CD8-positive, alpha-beta memory T cell (primary cell): ENCODE data around the gene CFAP77. TPM values are rescaled to one million over a fixed set of nuclear protein-coding genes. Genes with fewer than 3 reads are reported as not detected.
"Not testable (repeated sequence)": the region's sequence is repeated elsewhere in the genome, so short reads cannot be mapped to it uniquely, and the experiment has no call there.

Experiments
- CTCF ChIA-PET: fragments of 350-600 bp; sonication (Branson Sonifier 250); formaldehyde crosslinking; loops from one replicate; lab custom pipeline; 2021; ENCODE audit warnings: antibody characterized with exemption; lab: Charles Lee
- POLR2A ChIA-PET: fragments of 350-600 bp; sonication (Branson Sonifier 250); formaldehyde crosslinking; loops from one replicate; lab custom pipeline; 2021; ENCODE audit warnings: antibody characterized with exemption; lab: Charles Lee
- DNase-seq, 5 donors: peaks; one replicate each; pipeline versions ENCODE4 v3.0.0 to v3.0.0-alpha.2; 2020 to 2022; ENCODE audit warnings: mixed read lengths in 1 of 5
- H3K27ac ChIP-seq: one replicate; pipeline ENCODE4 v1.7.0; 2013; ENCODE audit warnings: low read depth, mild to moderate bottlenecking, low read length, moderate library complexity
- H3K27me3 ChIP-seq: 2 replicates; pipeline ENCODE4 v1.7.0; 2013; ENCODE audit warnings: low read length, mild to moderate bottlenecking; ENCODE audit not compliant: insufficient read depth, poor library complexity, severe bottlenecking
- H3K36me3 ChIP-seq: 2 replicates; pipeline ENCODE4 v1.7.0; 2013; ENCODE audit warnings: mild to moderate bottlenecking, low read length, moderate library complexity; ENCODE audit not compliant: insufficient read depth
- H3K4me1 ChIP-seq: 2 replicates; pipeline ENCODE4 v1.7.0; 2013; ENCODE audit warnings: mild to moderate bottlenecking, low read length, moderate library complexity; ENCODE audit not compliant: insufficient read depth
- H3K4me3 ChIP-seq: 2 replicates; pipeline ENCODE4 v1.7.0; 2013; ENCODE audit warnings: mild to moderate bottlenecking, low read length
- H3K9me3 ChIP-seq: 2 replicates; pipeline ENCODE4 v1.7.0; 2013; ENCODE audit warnings: mild to moderate bottlenecking, low read length
- H3K27ac Mint-ChIP-seq, 8 donors: one replicate each; pipeline ENCODE4 v1.8.0; 2020 to 2021; ENCODE audit warnings: mixed read lengths in 8 of 8, mild to moderate bottlenecking in 6 of 8, inconsistent platforms in 3 of 8, moderate library complexity in 3 of 8
- H3K27me3 Mint-ChIP-seq, 2 donors: one replicate each; pipeline ENCODE4 v1.8.0; 2020 to 2021; ENCODE audit warnings: mixed read lengths in 2 of 2, mild to moderate bottlenecking in 1 of 2, moderate library complexity in 1 of 2
- H3K36me3 Mint-ChIP-seq, 3 donors: one replicate each; pipeline ENCODE4 v1.8.0; 2020 to 2021; ENCODE audit warnings: mixed read lengths in 3 of 3, inconsistent platforms in 1 of 3, mild to moderate bottlenecking in 1 of 3
- H3K4me1 Mint-ChIP-seq, 3 donors: one replicate each; pipeline ENCODE4 v1.8.0; 2020 to 2021; ENCODE audit warnings: mixed read lengths in 3 of 3, inconsistent platforms in 1 of 3, mild to moderate bottlenecking in 1 of 3
- H3K4me3 Mint-ChIP-seq, 7 donors: one replicate each; pipeline ENCODE4 v1.8.0; 2020 to 2021; ENCODE audit warnings: mixed read lengths in 7 of 7, mild to moderate bottlenecking in 6 of 7, moderate library complexity in 4 of 7, inconsistent platforms in 2 of 7
- H3K9me3 Mint-ChIP-seq, 5 donors: one replicate each; pipeline ENCODE4 v1.8.0; 2020 to 2022; ENCODE audit warnings: mixed read lengths in 5 of 5, mild to moderate bottlenecking in 3 of 5, moderate library complexity in 2 of 5, inconsistent platforms in 1 of 5
- polyA plus RNA-seq: library from polyadenylated mRNA; unstranded; fragments of 300-500 nt; fragmentation: Illumina TruSeq; gene quantifications from one replicate; pipeline ENCODE4 v1.2.3, GENCODE V29; 2021
- total RNA-seq, 2 experiments: library from RNA; stranded (reverse); gene quantifications; one replicate each; pipeline ENCODE4 v1.2.3, GENCODE V29; 2021

The CFAP77 gene
- total and polyA plus RNA-seq, 3 experiments from 2014 or later: not detected

DNA sequence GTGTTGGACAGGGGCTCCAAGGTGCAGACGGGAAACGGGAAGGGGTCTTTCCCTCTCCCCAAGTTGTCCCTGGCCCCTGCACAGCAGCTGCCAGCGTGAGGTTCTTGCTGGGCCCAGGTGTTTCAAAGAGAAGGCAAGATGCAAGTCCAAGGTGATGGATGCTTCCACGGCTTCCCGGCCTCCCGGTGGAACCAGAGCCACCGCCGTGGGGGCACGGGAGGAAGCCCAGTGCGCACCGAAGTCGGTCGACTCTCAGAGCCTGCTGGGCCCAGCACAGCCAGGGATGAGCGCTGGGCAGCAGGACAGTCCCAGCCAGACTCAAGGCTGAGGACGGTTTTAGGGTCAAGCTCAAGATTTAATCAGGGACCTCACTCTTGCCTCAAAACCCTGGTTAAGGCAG lies 147.1 kb downstream of the CFAP77 start:
- Mint-ChIP-seq H3K9me3 (peaks cover 3 to 9% (median 5%) of the 10 kb centered on the region in 5 donors), H3K4me1 (no peaks in the 10 kb centered on the region), H3K36me3 (peaks cover 0 to 10% (median 0%) of the 10 kb centered on the region in 3 donors), H3K27ac (no peak overlapping the region), H3K27me3 (peaks cover 16 to 41% of the 10 kb centered on the region in 2 donors), H3K4me3 (no peak overlapping the region)
- Histone ChIP-seq H3K36me3 (no peaks in the 10 kb centered on the region), H3K4me3 (no peak overlapping the region), H3K27ac (no peak overlapping the region), H3K27me3 (peaks cover 4% of the 10 kb centered on the region), H3K4me1 (no peaks in the 10 kb centered on the region), H3K9me3 (no peaks in the 10 kb centered on the region)
- ChIA-PET POLR2A (no interaction called here), CTCF (no interaction called here)
- no peak for DNase-seq

- peaks cover 13 to 55% of the 10 kb centered on the region in 2 donors for H3K27me3 Mint-ChIP-seq
- no peak overlapping the region for H3K27ac Mint-ChIP-seq
Measured at GRCh38 chr9:132559711-132560110, 149.7 kb downstream of the CFAP77 start.

DNA sequence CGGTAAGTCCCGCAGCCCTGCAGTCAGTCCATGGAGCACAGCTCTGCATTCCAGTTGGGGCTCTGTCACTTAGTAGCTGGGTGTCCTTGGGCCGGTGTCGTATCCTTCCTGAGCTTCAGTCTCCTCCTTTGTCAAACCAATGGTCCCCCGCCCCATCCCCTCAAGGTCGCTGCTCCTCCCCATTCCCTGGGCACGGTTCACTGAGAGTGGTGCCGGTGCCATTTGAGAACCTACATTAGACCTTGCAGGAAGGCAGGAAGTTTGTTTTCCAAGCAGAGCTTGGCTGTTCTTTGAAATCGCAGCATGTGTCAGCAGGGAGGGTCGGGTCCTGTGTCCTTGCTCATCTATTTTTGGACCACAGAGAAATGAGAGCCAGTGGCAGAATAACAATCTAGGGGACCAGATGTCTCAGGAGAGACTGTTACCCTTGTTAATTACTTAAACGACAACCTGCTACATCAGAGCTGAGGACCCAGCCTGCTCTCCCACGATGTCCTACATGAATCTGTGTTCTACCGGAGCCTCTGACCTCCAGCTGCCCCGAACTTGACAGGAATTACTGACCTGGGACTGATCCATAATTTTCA lies 150.7 kb downstream of the CFAP77 start:
- peaks cover 13 to 50% of the 10 kb centered on the region in 2 donors for H3K27me3 Mint-ChIP-seq
- H3K4me1 ChIP-seq: no peaks in the 10 kb centered on the region
- H3K4me3 Mint-ChIP-seq: no peak overlapping the region
- no peaks in the 10 kb centered on the region for H3K4me1 Mint-ChIP-seq
- H3K27me3 ChIP-seq: no peaks in the 10 kb centered on the region
- peaks cover 3 to 9% (median 5%) of the 10 kb centered on the region in 5 donors for H3K9me3 Mint-ChIP-seq
- POLR2A ChIA-PET: no interaction called here
- H3K36me3 Mint-ChIP-seq: peaks cover 0 to 4% (median 0%) of the 10 kb centered on the region in 3 donors
- H3K27ac ChIP-seq: no peak overlapping the region
- no peak overlapping the region for H3K4me3 ChIP-seq
- H3K9me3 ChIP-seq: no peaks in the 10 kb centered on the region
- H3K27ac Mint-ChIP-seq: no peak overlapping the region
- no peak for DNase-seq
- CTCF ChIA-PET: interaction anchor here (0.6 kb wide), 1 partner anchor 11 kb away, joined by 5 read pairs; no protein-coding TSS in a partner anchor
- H3K36me3 ChIP-seq: no peaks in the 10 kb centered on the region

More at GRCh38 chr9:132559711-132560110, 149.7 kb downstream of the CFAP77 start:
- no peak for DNase-seq
- Histone ChIP-seq H3K4me1 (no peaks in the 10 kb centered on the region), H3K27ac (no peak overlapping the region), H3K4me3 (no peak overlapping the region), H3K36me3 (no peaks in the 10 kb centered on the region), H3K9me3 (no peaks in the 10 kb centered on the region), H3K27me3 (peaks cover 4% of the 10 kb centered on the region)
- no peak overlapping the region for H3K4me3 Mint-ChIP-seq
- H3K4me1 Mint-ChIP-seq: no peaks in the 10 kb centered on the region
- ChIA-PET POLR2A (interaction anchor here (0.6 kb wide), 1 partner anchor 321 kb away, joined by 5 read pairs; no protein-coding TSS in a partner anchor), CTCF (no interaction called here)
- peaks cover 0 to 7% (median 0%) of the 10 kb centered on the region in 3 donors for H3K36me3 Mint-ChIP-seq
- peaks cover 3 to 9% (median 5%) of the 10 kb centered on the region in 5 donors for H3K9me3 Mint-ChIP-seq

DNA sequence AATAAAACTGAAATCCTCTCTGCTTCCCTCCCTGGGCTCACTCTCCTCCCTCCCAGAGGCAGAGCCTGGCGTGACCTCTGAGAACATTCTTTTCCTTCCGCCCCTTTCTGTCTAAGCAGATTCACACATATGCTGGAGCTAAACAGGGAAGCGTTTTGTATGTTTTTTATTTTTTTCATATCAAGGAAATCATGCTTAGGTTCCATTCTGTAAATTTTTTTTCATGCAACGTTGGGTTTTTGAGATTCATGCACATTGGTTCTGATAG lies 152.2 kb downstream of the CFAP77 start:
- Histone ChIP-seq H3K27me3 (no peaks in the 10 kb centered on the region), H3K9me3 (no peaks in the 10 kb centered on the region), H3K4me1 (no peaks in the 10 kb centered on the region), H3K4me3 (no peak overlapping the region), H3K36me3 (no peaks in the 10 kb centered on the region), H3K27ac (no peak overlapping the region)
- POLR2A ChIA-PET: no interaction called here
- Mint-ChIP-seq H3K4me3 (no peak overlapping the region), H3K27me3 (peaks cover 13 to 44% of the 10 kb centered on the region in 2 donors), H3K36me3 (peaks cover 0 to 4% (median 0%) of the 10 kb centered on the region in 3 donors), H3K9me3 (peaks cover 3 to 9% (median 5%) of the 10 kb centered on the region in 5 donors), H3K4me1 (no peaks in the 10 kb centered on the region), H3K27ac (no peak overlapping the region)
- DNase-seq: no peak
- CTCF ChIA-PET: no interaction called here

DNA sequence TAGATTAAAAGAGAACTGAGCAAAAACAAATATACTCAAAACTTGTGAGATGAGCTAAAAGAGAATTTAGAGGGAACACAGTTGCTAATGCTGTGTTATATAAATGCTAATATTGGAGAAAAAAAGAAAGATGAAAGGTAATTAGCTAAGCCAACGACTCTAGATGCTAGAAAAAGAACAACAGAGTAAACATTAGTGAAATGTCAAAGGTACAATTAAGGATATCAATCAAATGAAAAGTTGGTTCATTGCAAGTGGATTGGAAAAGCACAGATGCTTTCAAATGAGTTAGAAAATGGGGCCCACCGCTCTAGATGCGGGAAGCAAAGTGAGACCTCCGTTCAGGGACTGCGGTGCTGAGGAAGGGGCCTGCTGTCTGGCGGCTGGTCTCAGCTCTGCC lies 154.5 kb downstream of the CFAP77 start:
- peaks cover 8 to 38% of the 10 kb centered on the region in 2 donors for H3K27me3 Mint-ChIP-seq
- POLR2A ChIA-PET: no interaction called here

DNA sequence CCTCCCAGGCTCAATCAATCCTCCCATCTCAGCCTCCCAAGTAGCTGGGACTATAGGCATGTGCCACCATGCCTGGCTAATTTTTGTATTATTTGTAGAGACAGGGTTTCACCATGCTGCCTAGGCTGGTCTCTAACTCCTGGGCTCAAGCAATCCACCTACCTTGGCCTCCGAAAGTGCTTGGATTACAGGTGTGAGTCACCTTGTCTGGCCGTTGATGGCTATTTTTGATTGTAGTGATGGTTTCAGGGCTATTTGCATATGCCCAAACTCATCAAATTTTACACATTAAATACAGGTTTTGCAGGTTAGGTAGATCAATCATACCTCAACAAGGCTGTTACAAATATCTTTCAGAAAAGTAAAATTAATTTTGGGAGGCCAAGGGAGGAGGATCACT lies 158.8 kb downstream of the CFAP77 start:
- H3K36me3 ChIP-seq, POLR2A ChIA-PET, H3K4me3 Mint-ChIP-seq, H3K27ac ChIP-seq, DNase-seq, H3K36me3 Mint-ChIP-seq, H3K27me3 ChIP-seq, H3K4me3 ChIP-seq, CTCF ChIA-PET, H3K4me1 ChIP-seq, H3K4me1 Mint-ChIP-seq, H3K9me3 Mint-ChIP-seq, H3K27ac Mint-ChIP-seq, H3K9me3 ChIP-seq: not testable (repeated sequence)
- H3K27me3 Mint-ChIP-seq: peaks cover 2 to 34% of the 10 kb centered on the region in 2 donors

More for the DNA sequence above, 154.5 kb downstream of the CFAP77 start:
- Mint-ChIP-seq H3K27ac (no peak overlapping the region), H3K4me1 (no peaks in the 10 kb centered on the region), H3K9me3 (peaks cover 0 to 3% (median 1%) of the 10 kb centered on the region in 5 donors), H3K36me3 (peaks cover 0 to 2% (median 0%) of the 10 kb centered on the region in 3 donors), H3K4me3 (no peak overlapping the region)
- Histone ChIP-seq H3K27ac (no peak overlapping the region), H3K4me1 (no peaks in the 10 kb centered on the region), H3K27me3 (no peaks in the 10 kb centered on the region), H3K9me3 (no peaks in the 10 kb centered on the region), H3K4me3 (no peak overlapping the region), H3K36me3 (no peaks in the 10 kb centered on the region)
- CTCF ChIA-PET: no interaction called here
- no peak for DNase-seq

- Histone ChIP-seq H3K27me3 (peaks cover 9% of the 10 kb centered on the region), H3K27ac (no peak overlapping the region), H3K4me3 (no peak overlapping the region), H3K4me1 (no peaks in the 10 kb centered on the region), H3K36me3 (no peaks in the 10 kb centered on the region), H3K9me3 (no peaks in the 10 kb centered on the region)
- POLR2A ChIA-PET: no interaction called here
- DNase-seq: no peak
- H3K9me3 Mint-ChIP-seq: no peaks in the 10 kb centered on the region
- H3K27ac Mint-ChIP-seq: no peak overlapping the region
- peaks cover 26 to 47% of the 10 kb centered on the region in 2 donors for H3K27me3 Mint-ChIP-seq
- peaks cover 0 to 1% (median 0%) of the 10 kb centered on the region in 3 donors for H3K4me1 Mint-ChIP-seq
- CTCF ChIA-PET: interaction anchor here (0.7 kb wide), 1 partner anchor 8 kb away, joined by 3 read pairs; no protein-coding TSS in a partner anchor
- H3K36me3 Mint-ChIP-seq: no peaks in the 10 kb centered on the region
- H3K4me3 Mint-ChIP-seq: no peak overlapping the region
Measured at GRCh38 chr9:132571806-132572600, 162.0 kb downstream of the CFAP77 start.

- ChIA-PET POLR2A (no interaction called here), CTCF (no interaction called here)
- Histone ChIP-seq H3K36me3 (no peaks in the 10 kb centered on the region), H3K27me3 (peaks cover 17% of the 10 kb centered on the region), H3K4me1 (no peaks in the 10 kb centered on the region), H3K4me3 (no peak overlapping the region), H3K9me3 (no peaks in the 10 kb centered on the region), H3K27ac (no peak overlapping the region)
- Mint-ChIP-seq H3K36me3 (no peaks in the 10 kb centered on the region), H3K27me3 (peaks cover 35 to 50% of the 10 kb centered on the region in 2 donors), H3K27ac (no peak overlapping the region), H3K4me3 (no peak overlapping the region), H3K9me3 (no peaks in the 10 kb centered on the region), H3K4me1 (peaks cover 0 to 1% (median 0%) of the 10 kb centered on the region in 3 donors)
- DNase-seq: no peak
Measured at GRCh38 chr9:132572921-132573320, 162.9 kb downstream of the CFAP77 start.
